CD4-positive, alpha-beta T cell treated with Interleukin-6 at 100 ng/mL for 8 hours (primary cell): ENCODE results near the gene IFT122.

ENCODE experiments used
- DNase-seq: peaks from one replicate; pipeline ENCODE4 v3.0.0-alpha.2; 2020; ENCODE audit warnings: mixed read lengths, low spot score

IFT122 gene

GRCh38 chr3:129441215-129441614, 1.2 kb downstream of the IFT122 start:
- DNase-seq: peak; percentile 11

- DNase-seq: no peak
Measured at GRCh38 chr3:129441782-129442181, 1.8 kb downstream of the IFT122 start.

- DNase-seq: no peak
Measured at GRCh38 chr3:129442486-129442885, 2.5 kb downstream of the IFT122 start.

GRCh38 chr3:129442947-129443346, 2.9 kb downstream of the IFT122 start:
- DNase-seq: no peak

GRCh38 chr3:129445471-129445870, 5.4 kb downstream of the IFT122 start:
- no peak for DNase-seq

GRCh38 chr3:129446926-129447325, 6.9 kb downstream of the IFT122 start:
- DNase-seq: no peak

- no peak for DNase-seq
Measured at GRCh38 chr3:129448186-129448895, 8.3 kb downstream of the IFT122 start.

- no peak for DNase-seq
Measured at GRCh38 chr3:129449279-129450115, 9.5 kb downstream of the IFT122 start.

- no peak for DNase-seq
Measured at GRCh38 chr3:129453732-129454131, 13.7 kb downstream of the IFT122 start.

GRCh38 chr3:129460155-129460554, 20.1 kb downstream of the IFT122 start:
- DNase-seq: no peak

- no peak for DNase-seq
Measured at GRCh38 chr3:129460572-129460971, 20.5 kb downstream of the IFT122 start.

- no peak for DNase-seq
Measured at GRCh38 chr3:129461022-129461421, 21.0 kb downstream of the IFT122 start.

- DNase-seq: no peak
Measured at GRCh38 chr3:129461461-129462146, 21.6 kb downstream of the IFT122 start.

- DNase-seq: no peak
Measured at GRCh38 chr3:129462361-129462968, 22.4 kb downstream of the IFT122 start.

- no peak for DNase-seq
Measured at GRCh38 chr3:129463094-129463493, 23.1 kb downstream of the IFT122 start.

- no peak for DNase-seq
Measured at GRCh38 chr3:129463716-129464115, 23.7 kb downstream of the IFT122 start.

- no peak for DNase-seq
Measured at GRCh38 chr3:129467932-129468331, 27.9 kb downstream of the IFT122 start.

- no peak for DNase-seq
Measured at GRCh38 chr3:129469026-129469425, 29.0 kb downstream of the IFT122 start.

- no peak for DNase-seq
Measured at GRCh38 chr3:129470861-129471260, 30.8 kb downstream of the IFT122 start.

- no peak for DNase-seq
Measured at GRCh38 chr3:129473067-129473768, 33.2 kb downstream of the IFT122 start.

GRCh38 chr3:129473769-129474152, 33.7 kb downstream of the IFT122 start:
- DNase-seq: no peak
